K562 (cell line): ENCODE data around the gene CORT. TPM values are rescaled to one million over a fixed set of nuclear protein-coding genes. Genes with fewer than 3 reads are reported as not detected.

Source experiments
- ATAC-seq: fragments of 200-7000 bp; cut with Tn5 transposase; 3 replicates; pipeline ENCODE4 v1.9.1; 2020; ENCODE audit warnings: moderate library complexity
- BruUV-seq: library from RNA; stranded (reverse); fragments of 400-500 nt; replicated peaks from 2 replicates; lab custom pipeline; 2021; lab: Mats Ljungman, UMichigan
- CTCF ChIA-PET: fragments of 300-600 bp; formaldehyde crosslinking; extraction: SDS; loops from one replicate; lab custom pipeline; 2021; ENCODE audit warnings: low intra/inter-chr PET ratio; lab: Yijun Ruan, JAX
- POLR2A ChIA-PET: fragments of 300-600, 350-650 bp; sonication (Branson Sonifier 250); formaldehyde crosslinking; extraction: SDS; loops from one replicate; lab custom pipeline; 2021; ENCODE audit warnings: antibody characterized with exemption, inconsistent platforms; lab: Yijun Ruan, JAX
- DNase-seq, 4 experiments: peaks; one replicate each; pipeline versions ENCODE4 v3.0.0 to v3.0.0-alpha.2; 2011 to 2018; ENCODE audit warnings: low spot score in 3 of 4, mixed read lengths in 3 of 4; ENCODE audit errors: extremely low read depth in 1 of 4
- FAIRE-seq: peaks from 2 replicates; lab custom pipeline; 2011; peaks lifted over from hg19 to GRCh38; lab: Jason Lieb, UNC
- H2AFZ ChIP-seq: 2 replicates; pipeline ENCODE4 v1.6.0; 2011; ENCODE audit warnings: low read depth, low read length, control low read depth, inconsistent platforms
- H3K27ac ChIP-seq: fragments of 200-600 bp; 3 replicates; pipeline ENCODE4 v1.8.0; 2011; ENCODE audit warnings: low read depth, mild to moderate bottlenecking, control low read depth, inconsistent platforms, low read length, moderate library complexity, mixed read lengths; ENCODE audit errors: extremely low read depth
- H3K27me3 ChIP-seq, 2 experiments: fragments of 300-600 bp in 1 of 2; 2 replicates in 1 of 2; 3 replicates in 1 of 2; pipeline versions ENCODE4 v1.6.0 to v1.8.0; 2011; ENCODE audit warnings: inconsistent platforms in 2 of 2, low read length in 2 of 2, mild to moderate bottlenecking in 1 of 2, mixed read lengths in 1 of 2, moderate library complexity in 1 of 2; ENCODE audit not compliant: control insufficient read depth in 2 of 2, insufficient read depth in 2 of 2
- H3K36me3 ChIP-seq: fragments of 300-600 bp; 3 replicates; pipeline ENCODE4 v1.8.0; 2011; ENCODE audit warnings: mild to moderate bottlenecking, low read length, inconsistent platforms; ENCODE audit not compliant: control insufficient read depth, insufficient read depth
- H3K4me1 ChIP-seq, 2 experiments: fragments of 200-600 bp in 1 of 2; replicated peaks in 1 of 2; 2 replicates in 1 of 2; 3 replicates in 1 of 2; pipeline versions ENCODE4 v1.5.1 to v1.8.0; 2011; ENCODE audit warnings: inconsistent platforms in 2 of 2, low read length in 2 of 2, mild to moderate bottlenecking in 1 of 2, mixed read lengths in 1 of 2, moderate library complexity in 1 of 2; ENCODE audit not compliant: control insufficient read depth in 2 of 2, insufficient read depth in 2 of 2
- H3K4me2 ChIP-seq: 2 replicates; pipeline ENCODE4 v1.6.1; 2011; ENCODE audit warnings: low read length, control low read depth, inconsistent platforms, mixed read lengths; ENCODE audit not compliant: insufficient read depth
- H3K4me3 ChIP-seq: fragments of 200-600 bp; sonication (generic), shearing (Covaris generic); 2 replicates; pipeline ENCODE4 v1.5.1; 2016; ENCODE audit warnings: control low read depth, inconsistent platforms
- H3K79me2 ChIP-seq: fragments of 200-600 bp; 3 replicates; pipeline ENCODE4 v1.8.0; 2011; ENCODE audit warnings: low read length, inconsistent platforms; ENCODE audit not compliant: control insufficient read depth, insufficient read depth
- H3K9ac ChIP-seq, 2 experiments: 2 replicates each; pipeline versions ENCODE4 v1.6.0 to v1.6.1; 2011; ENCODE audit warnings: low read depth in 2 of 2, low read length in 2 of 2, control low read depth in 1 of 2, inconsistent platforms in 1 of 2, mild to moderate bottlenecking in 1 of 2, mixed read lengths in 1 of 2; ENCODE audit not compliant: insufficient read depth in 1 of 2
- H3K9me1 ChIP-seq: one replicate; pipeline ENCODE4 v1.6.0; 2011; ENCODE audit warnings: inconsistent platforms, mild to moderate bottlenecking, low read length, moderate library complexity; ENCODE audit not compliant: control insufficient read depth, insufficient read depth
- H3K9me3 ChIP-seq: replicated peaks from 2 replicates; pipeline ENCODE4 v1.5.1; 2011; ENCODE audit warnings: low read depth, low read length, inconsistent platforms; ENCODE audit not compliant: control insufficient read depth, insufficient read depth
- H4K20me1 ChIP-seq: replicated peaks from 2 replicates; pipeline ENCODE4 v1.6.1; 2011; ENCODE audit warnings: low read length, inconsistent platforms, mixed read lengths; ENCODE audit not compliant: control insufficient read depth, insufficient read depth
- MEIS2 ChIP-seq: fragments of 450-650 bp; IDR thresholded peaks from 2 replicates; pipeline ENCODE4 v1.6.1; 2014; ENCODE audit warnings: mild to moderate bottlenecking; ENCODE audit not compliant: partially characterized antibody
- WGBS: fragments of 100-300 bp; shearing (Covaris generic); methylation state at CpG from one replicate; pipeline ENCODE4 v1.1.6; 2016; ENCODE audit warnings: low coverage, mixed read lengths; ENCODE audit not compliant: insufficient coverage; ENCODE audit errors: missing lambda C conversion rate; 5-methylcytosine and 5-hydroxymethylcytosine counted together
- in situ Hi-C: fragments of 300-500 bp; cut with MboI; formaldehyde crosslinking; loops from 4 replicates; pipeline ENCODE4 v1.15.0; 2018; ENCODE audit warnings: inconsistent platforms, mixed read lengths
- intact Hi-C: fragments of 100-400 bp; cut with micrococcal nuclease; formaldehyde crosslinking; loops from 2 replicates; pipeline ENCODE4 v1.14.2; 2022
- polyA plus RNA-seq, 8 experiments: library from polyadenylated mRNA; depleted of rRNA in 4 of 8; stranded (reverse) in 5 of 8; unstranded in 3 of 8; fragments of >200 nt; fragmentation: Nextera tagmentation in 2 of 8; fragmentation: Illumina TruSeq in 1 of 8; extraction: Ambion mirVana in 2 of 8; extraction: Trizol in 1 of 8; gene quantifications; 2 replicates each; pipeline versions ENCODE4 v1.2.1 to v1.2.3, GENCODE V29; 2011 to 2014; ENCODE audit warnings: inconsistent platforms in 1 of 8, missing spikeins in 1 of 8
- total RNA-seq, 7 experiments: library from RNA; depleted of rRNA in 6 of 7; stranded (reverse); fragments of >200 nt in 6 of 7; fragmentation: Illumina TruSeq in 2 of 7; extraction: Trizol in 2 of 7; gene quantifications; 2 replicates each; pipeline versions ENCODE4 v1.2.1 to v1.2.3, GENCODE V29; 2011 to 2021; ENCODE audit warnings: low replicate concordance in 1 of 7
- TF ChIP-seq, protein P1 (sequence below): fragments of 450-650 bp; conservative IDR thresholded peaks from 2 replicates; pipeline ENCODE4 v1.6.1; 2016; ENCODE audit warnings: missing genetic modification characterization, low read depth, mild to moderate bottlenecking, control low read depth, missing compliant biosample characterization

CORT gene
- total and polyA plus RNA-seq, 9 of the 15 experiments (the other 6 are each of a cell fraction or from before 2014, with no cell fraction given) = 0.08 to 0.54 (median 0.13) TPM; not detected in 5

DNA sequence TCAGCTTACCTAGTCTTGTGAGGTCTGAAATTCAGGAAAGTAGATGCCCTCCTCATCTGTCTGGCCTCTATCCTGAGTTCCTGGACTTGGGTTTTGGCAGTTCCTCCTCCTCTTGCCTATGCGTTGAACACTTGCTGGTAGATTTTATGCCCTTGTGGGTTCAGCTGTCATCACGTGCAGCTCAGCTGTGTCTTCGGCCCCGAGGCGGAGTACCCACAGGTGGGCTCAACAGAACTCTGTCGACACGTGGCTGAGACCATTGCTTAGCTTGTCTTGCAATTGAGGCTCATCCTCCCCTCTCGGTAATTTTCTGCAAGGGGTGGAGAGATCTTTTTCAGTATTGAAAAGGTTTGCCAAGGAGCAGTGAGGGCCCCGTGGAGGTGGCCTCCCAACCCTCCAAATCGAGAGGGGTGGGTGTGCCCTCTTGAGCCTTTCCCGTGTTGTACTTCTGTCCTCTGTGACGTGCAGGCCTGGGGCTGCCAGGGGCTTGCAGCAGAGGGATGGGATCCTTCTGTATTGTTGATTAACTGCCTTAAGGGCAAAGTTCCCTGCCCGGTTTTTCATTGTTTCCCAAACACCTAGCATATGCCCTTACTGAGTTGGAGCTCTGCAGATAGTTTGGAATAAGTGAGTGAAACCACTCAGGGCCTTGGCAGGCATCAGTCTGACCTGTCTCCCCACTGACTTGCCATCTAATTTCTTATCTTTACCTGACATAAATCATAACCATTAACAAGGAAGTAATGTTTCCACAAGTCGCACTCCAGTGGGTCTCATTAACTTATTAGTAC lies 16.7 kb upstream of the CORT start:
- CTCF ChIA-PET = interaction anchor here (5.7 kb wide), 1 partner anchor 61 kb away, joined by 95 read pairs; no protein-coding TSS in a partner anchor
- POLR2A ChIA-PET = interaction anchor here (0.6 to 1.9 kb wide), 4 partner anchors 9 to 354 kb away, joined by 3 to 9 read pairs (median 4); partner anchors contain the start of gene CORT
- Histone ChIP-seq H3K9me1 (peaks cover 3% of the 10 kb centered on the region), H4K20me1 (no peaks in the 10 kb centered on the region), H3K79me2 (peaks cover 12% of the 10 kb centered on the region; the same call in 2 of the 3 replicates), H3K27ac (no peak overlapping the region), H3K4me1 (peaks cover 9 to 21% of the 10 kb centered on the region in 2 experiments; a peak in 4 of 5 replicates), H2AFZ (no peak overlapping the region), H3K9ac (no peak overlapping the region; a peak in 1 of 4 replicates), H3K36me3 (no peaks in the 10 kb centered on the region), H3K27me3 (no peaks in the 10 kb centered on the region), H3K4me3 (no peak overlapping the region), H3K9me3 (no peaks in the 10 kb centered on the region), H3K4me2 (no peak overlapping the region)
- ATAC-seq (no peak), FAIRE-seq (no peak), DNase-seq (no peak)
- no TSS peak for BruUV-seq
- 60% methylated on average over 14 of the region's 14 CpGs for WGBS
- in situ Hi-C loops (loop anchor here (5.0 kb wide), 1 partner anchor 59 kb away; no protein-coding TSS in a partner anchor), intact Hi-C loops (no loop called here)
- TF ChIP-seq, protein P1, sequence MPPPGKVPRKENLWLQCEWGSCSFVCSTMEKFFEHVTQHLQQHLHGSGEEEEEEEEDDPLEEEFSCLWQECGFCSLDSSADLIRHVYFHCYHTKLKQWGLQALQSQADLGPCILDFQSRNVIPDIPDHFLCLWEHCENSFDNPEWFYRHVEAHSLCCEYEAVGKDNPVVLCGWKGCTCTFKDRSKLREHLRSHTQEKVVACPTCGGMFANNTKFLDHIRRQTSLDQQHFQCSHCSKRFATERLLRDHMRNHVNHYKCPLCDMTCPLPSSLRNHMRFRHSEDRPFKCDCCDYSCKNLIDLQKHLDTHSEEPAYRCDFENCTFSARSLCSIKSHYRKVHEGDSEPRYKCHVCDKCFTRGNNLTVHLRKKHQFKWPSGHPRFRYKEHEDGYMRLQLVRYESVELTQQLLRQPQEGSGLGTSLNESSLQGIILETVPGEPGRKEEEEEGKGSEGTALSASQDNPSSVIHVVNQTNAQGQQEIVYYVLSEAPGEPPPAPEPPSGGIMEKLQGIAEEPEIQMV (tag) = no peak
- peak; percentile 51 for TF ChIP-seq MEIS2
